OCI-LY7 (cell line): Measurements from ENCODE around the gene ATXN1.

Experiments used
- EZH2phosphoT487 ChIP-seq: fragments of 200-600 bp; sonication (generic); IDR thresholded peaks from 2 replicates; pipeline ENCODE4 v1.6.1; 2018; ENCODE audit warnings: low read depth, borderline replicate concordance, mild to moderate bottlenecking, mixed run types, antibody characterized with exemption, low read length, moderate library complexity, mixed read lengths
- TF ChIP-seq, protein P1 (sequence below): fragments of 200-600 bp; sonication (generic); conservative IDR thresholded peaks from 2 replicates; pipeline ENCODE4 v1.5.1; 2014; ENCODE audit warnings: mild to moderate bottlenecking, antibody characterized with exemption, low read length, moderate library complexity, mixed read lengths

DNA sequence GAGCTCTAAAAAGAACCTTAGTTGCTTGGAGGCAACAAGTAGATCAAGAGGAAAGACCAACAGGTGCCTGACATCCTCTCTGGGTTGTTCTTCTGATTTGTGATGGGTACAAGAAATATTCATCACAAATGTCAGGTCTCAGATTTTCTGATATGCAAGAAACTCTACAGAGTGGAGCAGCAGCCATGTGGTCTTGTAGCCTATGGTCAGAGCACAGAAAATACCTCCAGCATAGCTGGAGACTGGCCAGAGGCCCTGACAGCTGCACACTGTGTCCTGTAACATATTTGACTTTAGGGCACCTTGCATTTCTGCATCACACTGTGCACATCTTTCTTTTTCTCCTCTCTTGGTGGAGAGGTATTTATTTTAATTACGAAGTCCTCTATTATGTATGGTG is 406.6 kb downstream of the ATXN1 start:
- TF ChIP-seq EZH2phosphoT487: no peak
- TF ChIP-seq, protein P1, sequence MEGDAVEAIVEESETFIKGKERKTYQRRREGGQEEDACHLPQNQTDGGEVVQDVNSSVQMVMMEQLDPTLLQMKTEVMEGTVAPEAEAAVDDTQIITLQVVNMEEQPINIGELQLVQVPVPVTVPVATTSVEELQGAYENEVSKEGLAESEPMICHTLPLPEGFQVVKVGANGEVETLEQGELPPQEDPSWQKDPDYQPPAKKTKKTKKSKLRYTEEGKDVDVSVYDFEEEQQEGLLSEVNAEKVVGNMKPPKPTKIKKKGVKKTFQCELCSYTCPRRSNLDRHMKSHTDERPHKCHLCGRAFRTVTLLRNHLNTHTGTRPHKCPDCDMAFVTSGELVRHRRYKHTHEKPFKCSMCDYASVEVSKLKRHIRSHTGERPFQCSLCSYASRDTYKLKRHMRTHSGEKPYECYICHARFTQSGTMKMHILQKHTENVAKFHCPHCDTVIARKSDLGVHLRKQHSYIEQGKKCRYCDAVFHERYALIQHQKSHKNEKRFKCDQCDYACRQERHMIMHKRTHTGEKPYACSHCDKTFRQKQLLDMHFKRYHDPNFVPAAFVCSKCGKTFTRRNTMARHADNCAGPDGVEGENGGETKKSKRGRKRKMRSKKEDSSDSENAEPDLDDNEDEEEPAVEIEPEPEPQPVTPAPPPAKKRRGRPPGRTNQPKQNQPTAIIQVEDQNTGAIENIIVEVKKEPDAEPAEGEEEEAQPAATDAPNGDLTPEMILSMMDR: no peak
